IMR-90 (cell line): ENCODE results near the gene PROSER2. TPM values are rescaled to one million over a fixed set of nuclear protein-coding genes. Genes with fewer than 3 reads are reported as not detected.

Experiments used
- ATAC-seq: fragments of 200-7000 bp; cut with Tn5 transposase; 2 replicates; pipeline ENCODE4 v1.9.1; 2020; ENCODE audit warnings: low read depth, mild to moderate bottlenecking, moderate library complexity
- BruUV-seq: library from RNA; stranded (reverse); fragments of 400-500 nt; replicated peaks from 2 replicates; lab custom pipeline; 2021; lab: Mats Ljungman, UMichigan
- CTCF ChIA-PET: fragments of 300-600 bp; formaldehyde crosslinking; extraction: SDS; loops from one replicate; lab custom pipeline; 2021; ENCODE audit warnings: antibody characterized with exemption; lab: Yijun Ruan, JAX
- POLR2A ChIA-PET: fragments of 300-600 bp; sonication (Branson Sonifier 250); formaldehyde crosslinking; loops from one replicate; lab custom pipeline; 2022; ENCODE audit warnings: antibody characterized with exemption; ENCODE audit not compliant: unreplicated experiment; lab: Charles Lee
- DNase-seq: peaks from one replicate; pipeline ENCODE4 v3.0.0; 2013
- H2AFZ ChIP-seq: replicated peaks from 2 replicates; pipeline ENCODE3; 2013; ENCODE audit warnings: low read length, mild to moderate bottlenecking; ENCODE audit not compliant: poor library complexity
- H2AK5ac ChIP-seq: 2 replicates; pipeline ENCODE4 v1.6.1; 2013; ENCODE audit warnings: low read depth, low read length, inconsistent platforms
- H2AK9ac ChIP-seq: replicated peaks from 2 replicates; pipeline ENCODE3; 2013; ENCODE audit warnings: mild to moderate bottlenecking, low read depth, low read length, moderate library complexity; ENCODE audit not compliant: poor library complexity
- H2BK120ac ChIP-seq: 2 replicates; pipeline ENCODE4 v1.6.1; 2013; ENCODE audit warnings: low read depth, low read length, inconsistent platforms
- H2BK15ac ChIP-seq: 3 replicates; pipeline ENCODE4 v1.6.1; 2013; ENCODE audit warnings: low read depth, low read length, inconsistent platforms
- H2BK20ac ChIP-seq: 2 replicates; pipeline ENCODE4 v1.6.1; 2013; ENCODE audit warnings: low read depth, mild to moderate bottlenecking, inconsistent platforms, low read length, moderate library complexity
- H2BK5ac ChIP-seq: 2 replicates; pipeline ENCODE4 v1.6.1; 2013; ENCODE audit warnings: mild to moderate bottlenecking, low read depth, low read length, inconsistent platforms; ENCODE audit not compliant: poor library complexity, severe bottlenecking
- H3K14ac ChIP-seq: replicated peaks from 2 replicates; pipeline ENCODE4 v1.6.1; 2013; ENCODE audit warnings: low read depth, low read length, inconsistent platforms
- H3K18ac ChIP-seq: 2 replicates; pipeline ENCODE4 v1.6.1; 2013; ENCODE audit warnings: low read depth, low read length, control low read depth
- H3K23ac ChIP-seq: 2 replicates; pipeline ENCODE4 v1.6.1; 2013; ENCODE audit warnings: low read depth, low read length, inconsistent platforms
- H3K27ac ChIP-seq: 2 replicates; pipeline ENCODE4 v1.5.1; 2013; ENCODE audit warnings: mild to moderate bottlenecking, control low read depth, low read length; ENCODE audit not compliant: insufficient read depth
- H3K27me3 ChIP-seq: 2 replicates; pipeline ENCODE4 v1.6.1; 2013; ENCODE audit warnings: low read length; ENCODE audit not compliant: control insufficient read depth, insufficient read depth
- H3K36me3 ChIP-seq: 2 replicates; pipeline ENCODE4 v1.6.1; 2013; ENCODE audit warnings: low read length, mixed read lengths; ENCODE audit not compliant: control insufficient read depth, insufficient read depth
- H3K4ac ChIP-seq: 2 replicates; pipeline ENCODE4 v1.6.1; 2013; ENCODE audit warnings: low read depth, low read length, inconsistent platforms
- H3K4me1 ChIP-seq: 2 replicates; pipeline ENCODE4 v1.6.1; 2013; ENCODE audit warnings: low read length, mixed read lengths; ENCODE audit not compliant: control insufficient read depth, insufficient read depth
- H3K4me2 ChIP-seq: 2 replicates; pipeline ENCODE4 v1.6.1; 2013; ENCODE audit warnings: low read depth, mild to moderate bottlenecking, control low read depth, low read length, moderate library complexity
- H3K4me3 ChIP-seq: 2 replicates; pipeline ENCODE4 v1.5.1; 2013; ENCODE audit warnings: low read depth, mild to moderate bottlenecking, control low read depth, low read length, moderate library complexity; ENCODE audit not compliant: insufficient read depth
- H3K56ac ChIP-seq: 2 replicates; pipeline ENCODE4 v1.6.1; 2013; ENCODE audit warnings: low read length, inconsistent platforms; ENCODE audit not compliant: insufficient read depth; ENCODE audit errors: extremely low read depth
- H3K79me1 ChIP-seq, 2 experiments: 2 replicates each; pipeline ENCODE4 v1.6.1; 2013; ENCODE audit warnings: low read length in 2 of 2, inconsistent platforms in 1 of 2, low read depth in 1 of 2
- H3K9ac ChIP-seq: 2 replicates; pipeline ENCODE4 v1.6.1; 2013; ENCODE audit warnings: low read depth, low read length, control low read depth
- H3K9me1 ChIP-seq: 2 replicates; pipeline ENCODE4 v1.6.1; 2013; ENCODE audit warnings: low read length, inconsistent platforms; ENCODE audit not compliant: insufficient read depth
- H3K9me3 ChIP-seq: 2 replicates; pipeline ENCODE4 v1.6.1; 2013; ENCODE audit warnings: low read length; ENCODE audit not compliant: control insufficient read depth, insufficient read depth
- H4K20me1 ChIP-seq: 2 replicates; pipeline ENCODE4 v1.6.1; 2013; ENCODE audit warnings: low read length, inconsistent platforms; ENCODE audit not compliant: insufficient read depth
- H4K5ac ChIP-seq: 2 replicates; pipeline ENCODE4 v1.6.1; 2013; ENCODE audit warnings: mild to moderate bottlenecking, low read depth, low read length, control low read depth
- H4K8ac ChIP-seq, 2 experiments: 2 replicates each; pipeline ENCODE4 v1.6.1; 2013; ENCODE audit warnings: low read depth in 2 of 2, low read length in 2 of 2, control low read depth in 1 of 2, inconsistent platforms in 1 of 2
- H4K91ac ChIP-seq: 2 replicates; pipeline ENCODE4 v1.6.1; 2013; ENCODE audit warnings: low read depth, low read length, inconsistent platforms; ENCODE audit not compliant: insufficient read depth
- BHLHE40 ChIP-seq: fragments of 150-350 bp; IDR thresholded peaks from 2 replicates; pipeline ENCODE4 v1.6.1; 2016; ENCODE audit warnings: mild to moderate bottlenecking, low read depth, low read length
- CEBPB ChIP-seq: IDR thresholded peaks from 2 replicates; pipeline ENCODE4 v1.6.1; 2012; ENCODE audit warnings: low read depth, low read length, improper control_type of control experiment
- CHD1 ChIP-seq: IDR thresholded peaks from 2 replicates; pipeline ENCODE4 v1.6.1; 2012; ENCODE audit warnings: low read depth, low read length, improper control_type of control experiment
- FOS ChIP-seq: fragments of 150-350 bp; IDR thresholded peaks from 2 replicates; pipeline ENCODE4 v1.6.1; 2016; ENCODE audit warnings: low read depth, low read length
- MAFK ChIP-seq: IDR thresholded peaks from 2 replicates; pipeline ENCODE4 v1.6.1; 2012; ENCODE audit warnings: low read depth, low read length, improper control_type of control experiment
- MAZ ChIP-seq: IDR thresholded peaks from 2 replicates; pipeline ENCODE4 v1.6.1; 2012; ENCODE audit warnings: low read depth, mild to moderate bottlenecking, low read length, improper control_type of control experiment, moderate library complexity, borderline replicate concordance
- MXI1 ChIP-seq: IDR thresholded peaks from 2 replicates; pipeline ENCODE4 v1.6.1; 2012; ENCODE audit warnings: low read depth, mild to moderate bottlenecking, low read length, moderate library complexity, borderline replicate concordance
- NFE2L2 ChIP-seq: fragments of 150-350 bp; IDR thresholded peaks from 2 replicates; pipeline ENCODE4 v1.6.1; 2016; ENCODE audit warnings: low read depth, mild to moderate bottlenecking, low read length
- POLR2A ChIP-seq: IDR thresholded peaks from 2 replicates; pipeline ENCODE4 v1.6.1; 2012; ENCODE audit warnings: mild to moderate bottlenecking, low read depth, low read length
- RAD21 ChIP-seq: IDR thresholded peaks from 2 replicates; pipeline ENCODE4 v1.6.1; 2012; ENCODE audit warnings: low read length, improper control_type of control experiment
- RCOR1 ChIP-seq: IDR thresholded peaks from 2 replicates; pipeline ENCODE4 v1.6.1; 2012; ENCODE audit warnings: mild to moderate bottlenecking, low read length, improper control_type of control experiment; ENCODE audit not compliant: insufficient replicate concordance
- RFX5 ChIP-seq: IDR thresholded peaks from 2 replicates; pipeline ENCODE4 v1.8.0; 2012; ENCODE audit warnings: low read depth, mild to moderate bottlenecking, low read length, moderate library complexity
- SMC3 ChIP-seq: fragments of 150-350 bp; IDR thresholded peaks from 2 replicates; pipeline ENCODE4 v1.6.1; 2016; ENCODE audit warnings: low read depth, mild to moderate bottlenecking, antibody characterized with exemption, low read length, moderate library complexity
- USF2 ChIP-seq: fragments of 150-350 bp; IDR thresholded peaks from 2 replicates; pipeline ENCODE4 v1.6.1; 2017; ENCODE audit warnings: mild to moderate bottlenecking, antibody characterized with exemption, low read length, low read depth
- WGBS, 2 experiments: methylation state at CpG; one replicate each; pipeline versions ENCODE4 v1.1.5 to v1.1.7; 2013; ENCODE audit warnings: missing lambda C conversion rate in 2 of 2; ENCODE audit not compliant: insufficient read length in 1 of 2; ENCODE audit errors: extremely low coverage in 2 of 2; 5-methylcytosine and 5-hydroxymethylcytosine counted together
- dilution Hi-C: fragments of 300-500 bp; cut with HindIII; formaldehyde crosslinking; loops from one replicate; pipeline ENCODE4 v1.14.3; 2018; ENCODE audit warnings: low sequenced_read_pairs; ENCODE audit not compliant: unreplicated experiment
- in situ Hi-C: fragments of 300-500 bp; cut with MboI; formaldehyde crosslinking; loops from 3 replicates; pipeline ENCODE4 v1.14.3; 2019; ENCODE audit warnings: low sequenced_read_pairs, inconsistent platforms, mixed read lengths
- intact Hi-C: fragments of 100-400 bp; cut with micrococcal nuclease; formaldehyde crosslinking; loops from 2 replicates; pipeline ENCODE4 v1.10.0; 2022
- polyA plus RNA-seq, 3 experiments: library from polyadenylated mRNA; depleted of rRNA; stranded (reverse); fragments of >200 nt; gene quantifications; 2 replicates each; pipeline ENCODE4 v1.2.3, GENCODE V29; 2012; ENCODE audit warnings: low replicate concordance in 1 of 3
- total RNA-seq: library from RNA; depleted of rRNA; stranded (reverse); fragments of >200 nt; gene quantifications from 2 replicates; pipeline ENCODE4 v1.2.3, GENCODE V29; 2012
- TF ChIP-seq, protein P1 (sequence below): fragments of 150-350 bp; IDR thresholded peaks from 2 replicates; pipeline ENCODE4 v1.6.1; 2016; ENCODE audit warnings: low read depth, mild to moderate bottlenecking, low read length, moderate library complexity, borderline replicate concordance
- TF ChIP-seq, protein P2 (sequence below): conservative IDR thresholded peaks from 2 replicates; pipeline ENCODE4 v1.5.1; 2012; ENCODE audit warnings: mild to moderate bottlenecking, low read depth, low read length, improper control_type of control experiment

The PROSER2 gene
- total and polyA plus RNA-seq, 2 of the 4 experiments (the other 2 are of a cell fraction) = 1.4 to 2.0 TPM

GRCh38 chr10:11907914-11908313 is 84.8 kb downstream of the PROSER2 start:
- Histone ChIP-seq H3K23ac (no peak overlapping the region), H4K5ac (no peak overlapping the region), H2AK5ac (no peak overlapping the region), H3K56ac (no peak overlapping the region), H3K36me3 (no peaks in the 10 kb centered on the region), H2BK15ac (no peak overlapping the region), H3K4me1 (no peaks in the 10 kb centered on the region), H3K9me1 (no peaks in the 10 kb centered on the region), H3K9me3 (no peaks in the 10 kb centered on the region), H3K4me2 (no peak overlapping the region), H4K20me1 (no peaks in the 10 kb centered on the region), H3K4me3 (no peak overlapping the region), H2BK5ac (no peak overlapping the region), H3K18ac (no peak overlapping the region), H3K4ac (no peak overlapping the region), H3K27me3 (no peaks in the 10 kb centered on the region; the same call in 1 of the 2 replicates), H3K79me1 (no peaks in the 10 kb centered on the region), H3K14ac (no peak overlapping the region), H2AK9ac (no peak overlapping the region), H2AFZ (no peak overlapping the region), H2BK20ac (no peak overlapping the region), H2BK120ac (no peak overlapping the region), H3K9ac (no peak overlapping the region), H4K8ac (no peak overlapping the region), H3K27ac (no peak overlapping the region), H4K91ac (no peak overlapping the region)
- 75% methylated on average over 6 of the region's 18 CpGs; no CpG with 5 or more reads in 1 of the 2 experiments for WGBS, 2 experiments
- ChIA-PET CTCF (no interaction called here), POLR2A (no interaction called here)
- BruUV-seq = no TSS peak
- in situ Hi-C loops (no loop called here), intact Hi-C loops (no loop called here), dilution Hi-C loops (no loop called here)
- ATAC-seq (no peak), DNase-seq (no peak)
- no peak for TF ChIP-seq CHD1
- no peak for TF ChIP-seq MAFK
- no peak for TF ChIP-seq SMC3
- TF ChIP-seq RFX5 = no peak
- TF ChIP-seq USF2 = no peak
- no peak for TF ChIP-seq MXI1
- no peak for TF ChIP-seq FOS
- no peak for TF ChIP-seq POLR2A
- no peak for TF ChIP-seq CEBPB
- TF ChIP-seq, protein P1, sequence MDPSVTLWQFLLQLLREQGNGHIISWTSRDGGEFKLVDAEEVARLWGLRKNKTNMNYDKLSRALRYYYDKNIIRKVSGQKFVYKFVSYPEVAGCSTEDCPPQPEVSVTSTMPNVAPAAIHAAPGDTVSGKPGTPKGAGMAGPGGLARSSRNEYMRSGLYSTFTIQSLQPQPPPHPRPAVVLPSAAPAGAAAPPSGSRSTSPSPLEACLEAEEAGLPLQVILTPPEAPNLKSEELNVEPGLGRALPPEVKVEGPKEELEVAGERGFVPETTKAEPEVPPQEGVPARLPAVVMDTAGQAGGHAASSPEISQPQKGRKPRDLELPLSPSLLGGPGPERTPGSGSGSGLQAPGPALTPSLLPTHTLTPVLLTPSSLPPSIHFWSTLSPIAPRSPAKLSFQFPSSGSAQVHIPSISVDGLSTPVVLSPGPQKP = no peak
- TF ChIP-seq NFE2L2 = no peak
- no peak for TF ChIP-seq BHLHE40
- no peak for TF ChIP-seq RAD21
- TF ChIP-seq RCOR1 = no peak
- no peak for TF ChIP-seq MAZ
- TF ChIP-seq, protein P2, sequence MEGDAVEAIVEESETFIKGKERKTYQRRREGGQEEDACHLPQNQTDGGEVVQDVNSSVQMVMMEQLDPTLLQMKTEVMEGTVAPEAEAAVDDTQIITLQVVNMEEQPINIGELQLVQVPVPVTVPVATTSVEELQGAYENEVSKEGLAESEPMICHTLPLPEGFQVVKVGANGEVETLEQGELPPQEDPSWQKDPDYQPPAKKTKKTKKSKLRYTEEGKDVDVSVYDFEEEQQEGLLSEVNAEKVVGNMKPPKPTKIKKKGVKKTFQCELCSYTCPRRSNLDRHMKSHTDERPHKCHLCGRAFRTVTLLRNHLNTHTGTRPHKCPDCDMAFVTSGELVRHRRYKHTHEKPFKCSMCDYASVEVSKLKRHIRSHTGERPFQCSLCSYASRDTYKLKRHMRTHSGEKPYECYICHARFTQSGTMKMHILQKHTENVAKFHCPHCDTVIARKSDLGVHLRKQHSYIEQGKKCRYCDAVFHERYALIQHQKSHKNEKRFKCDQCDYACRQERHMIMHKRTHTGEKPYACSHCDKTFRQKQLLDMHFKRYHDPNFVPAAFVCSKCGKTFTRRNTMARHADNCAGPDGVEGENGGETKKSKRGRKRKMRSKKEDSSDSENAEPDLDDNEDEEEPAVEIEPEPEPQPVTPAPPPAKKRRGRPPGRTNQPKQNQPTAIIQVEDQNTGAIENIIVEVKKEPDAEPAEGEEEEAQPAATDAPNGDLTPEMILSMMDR = no peak
